NB4 (cell line): ENCODE data around the gene EPC1.

ENCODE experiments used
- CTCF ChIP-seq: IDR thresholded peaks from one replicate; pipeline ENCODE4 v1.5.1; 2012; ENCODE audit warnings: low read depth, low read length
- MAX ChIP-seq: IDR thresholded peaks from 2 replicates; pipeline ENCODE4 v1.6.1; 2011; ENCODE audit warnings: low read depth, low read length
- POLR2A ChIP-seq: IDR thresholded peaks from 2 replicates; pipeline ENCODE4 v1.6.1; 2011; ENCODE audit warnings: mild to moderate bottlenecking; ENCODE audit not compliant: insufficient read length; ENCODE audit errors: extremely low read depth

- TF ChIP-seq CTCF (peak; percentile 16), MAX (no peak), POLR2A (no peak)
Observed at GRCh38 chr10:32377458-32378259, 30.7 kb upstream of the EPC1 start.
